ES-I3 (cell line): ENCODE measurements around the gene FFAR1.
"Not testable (repeated sequence)": the region's sequence is repeated elsewhere in the genome, so short reads cannot be mapped to it uniquely, and the experiment has no call there.

Source experiments
- H3K36me3 ChIP-seq: 2 replicates; pipeline ENCODE4 v1.6.1; 2013; ENCODE audit warnings: mild to moderate bottlenecking, low read length, control low read depth, moderate library complexity; ENCODE audit not compliant: insufficient read depth
- H3K4me1 ChIP-seq: 2 replicates; pipeline ENCODE4 v1.6.1; 2013; ENCODE audit warnings: mild to moderate bottlenecking, control low read depth, low read length; ENCODE audit not compliant: insufficient read depth
- H3K9ac ChIP-seq: 2 replicates; pipeline ENCODE4 v1.6.1; 2013; ENCODE audit warnings: low read depth, mild to moderate bottlenecking, low read length, moderate library complexity
- H3K9me3 ChIP-seq: 2 replicates; pipeline ENCODE4 v1.6.1; 2013; ENCODE audit warnings: mild to moderate bottlenecking, low read length, moderate library complexity; ENCODE audit not compliant: control insufficient read depth, insufficient read depth

Gene FFAR1

DNA sequence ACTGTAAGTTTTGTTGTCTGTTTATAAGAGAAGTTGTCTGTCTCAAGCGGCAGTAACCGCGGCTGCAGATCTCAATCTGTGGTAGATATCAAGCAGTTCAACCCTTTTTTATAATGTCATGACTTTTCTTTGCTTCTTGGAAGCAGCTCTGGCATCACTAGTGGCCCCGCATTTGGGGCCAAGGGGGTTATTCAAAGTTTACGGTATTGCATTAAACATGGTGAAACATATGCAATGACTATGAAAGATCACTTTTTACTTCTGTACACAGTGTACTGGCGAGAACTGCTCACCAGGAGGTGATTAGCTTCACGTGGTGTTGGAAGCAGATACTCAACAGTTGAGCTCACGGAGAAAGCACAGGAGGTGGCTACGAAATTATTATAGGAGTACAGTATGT lies 5.9 kb downstream of the FFAR1 start:
- Histone ChIP-seq H3K9me3 (no peaks in the 10 kb centered on the region), H3K9ac (no peak overlapping the region), H3K36me3 (no peaks in the 10 kb centered on the region), H3K4me1 (no peaks in the 10 kb centered on the region; the same call in 1 of the 2 replicates)

DNA sequence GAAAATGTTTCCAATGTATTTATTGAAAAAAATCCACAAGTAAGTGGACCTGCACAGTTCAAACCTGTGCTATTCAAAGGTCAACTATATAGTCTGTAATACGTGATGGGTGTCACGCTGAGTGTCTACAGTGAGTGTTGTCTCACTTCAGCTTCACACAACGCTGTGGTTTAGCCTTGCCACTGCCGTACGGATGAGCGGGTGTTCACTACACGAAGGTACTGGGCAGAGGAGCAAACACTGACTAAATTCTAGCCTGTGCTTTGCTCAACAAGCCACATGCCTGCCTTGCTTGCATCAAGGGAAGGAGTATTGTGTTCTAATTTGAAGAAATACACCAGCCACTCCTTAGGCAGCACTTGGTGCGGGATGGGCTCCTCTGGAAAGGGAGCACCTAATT lies 7.2 kb downstream of the FFAR1 start:
- no peaks in the 10 kb centered on the region for H3K9me3 ChIP-seq
- H3K9ac ChIP-seq, result no peak overlapping the region
- H3K4me1 ChIP-seq, result no peaks in the 10 kb centered on the region; the same call in 1 of the 2 replicates
- H3K36me3 ChIP-seq, result no peaks in the 10 kb centered on the region

- no peaks in the 10 kb centered on the region; the same call in 1 of the 2 replicates for H3K4me1 ChIP-seq
- no peak overlapping the region for H3K9ac ChIP-seq
- H3K9me3 ChIP-seq, result no peaks in the 10 kb centered on the region
- H3K36me3 ChIP-seq, result no peaks in the 10 kb centered on the region
Observed at GRCh38 chr19:35355791-35356460, 8.2 kb downstream of the FFAR1 start.

GRCh38 chr19:35357867-35358573 lies 10.3 kb downstream of the FFAR1 start, which contains the start of gene FFAR3:
Gene FFAR3 (plus strand): TSS chr19:35358460. CDS start chr19:35358891, 431 bp downstream.
- Histone ChIP-seq H3K4me1 (no peaks in the 10 kb centered on the region; the same call in 1 of the 2 replicates), H3K9me3 (no peaks in the 10 kb centered on the region), H3K9ac (no peak within 1 kb of the TSS), H3K36me3 (no peaks in the 10 kb centered on the region)

GRCh38 chr19:35358834-35359233 lies 11.1 kb downstream of the FFAR1 start:
- not testable (repeated sequence) for H3K9me3 ChIP-seq, H3K36me3 ChIP-seq, H3K4me1 ChIP-seq, H3K9ac ChIP-seq

GRCh38 chr19:35359395-35359794 lies 11.7 kb downstream of the FFAR1 start:
- not testable (repeated sequence) for H3K9me3 ChIP-seq

GRCh38 chr19:35360081-35360480 lies 12.4 kb downstream of the FFAR1 start:
- not testable (repeated sequence) for H3K9ac ChIP-seq, H3K36me3 ChIP-seq, H3K9me3 ChIP-seq, H3K4me1 ChIP-seq

More at GRCh38 chr19:35359395-35359794, 11.7 kb downstream of the FFAR1 start:
- not testable (repeated sequence) for H3K36me3 ChIP-seq, H3K4me1 ChIP-seq, H3K9ac ChIP-seq

GRCh38 chr19:35360880-35361420 lies 13.2 kb downstream of the FFAR1 start:
- H3K9me3 ChIP-seq, result no peaks in the 10 kb centered on the region
- H3K4me1 ChIP-seq, result no peaks in the 10 kb centered on the region; the same call in 1 of the 2 replicates
- H3K36me3 ChIP-seq, result no peaks in the 10 kb centered on the region
- H3K9ac ChIP-seq, result no peak overlapping the region

DNA sequence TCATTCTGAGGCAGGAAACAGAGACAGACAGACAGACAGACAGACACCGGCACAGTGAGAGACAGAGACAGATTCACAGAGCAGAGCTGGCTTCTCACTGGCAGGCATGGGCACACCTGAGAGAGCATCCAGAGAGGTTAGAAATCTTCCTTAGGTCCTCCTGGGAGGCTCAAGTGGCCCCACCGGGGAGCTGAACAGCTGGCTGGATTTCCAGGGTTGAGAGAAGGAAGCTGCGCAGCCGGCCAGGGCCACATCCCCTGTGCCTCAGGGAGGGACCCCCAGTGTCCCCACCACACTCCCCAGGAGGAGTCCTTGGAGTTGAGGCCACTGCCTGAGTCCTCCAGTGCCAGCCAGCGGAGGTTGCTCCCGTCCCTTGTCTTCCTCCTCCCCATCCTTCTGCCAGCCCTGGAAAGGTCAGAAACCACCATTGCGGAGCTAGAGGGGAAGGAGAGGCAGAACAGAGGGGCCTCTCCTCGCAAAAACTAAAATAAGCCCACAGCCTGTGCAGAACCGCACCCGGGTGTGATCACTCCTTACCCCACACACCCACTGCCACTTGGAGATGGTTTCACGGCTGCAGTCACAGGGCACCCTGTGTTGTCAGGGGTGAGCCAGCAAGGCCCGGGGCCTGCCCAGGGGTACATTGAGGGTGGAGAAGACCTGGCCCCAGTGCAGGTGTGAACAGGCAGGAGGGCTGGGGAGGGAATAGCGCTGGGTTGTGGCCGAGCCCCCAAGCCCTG lies 14.7 kb downstream of the FFAR1 start:
- Histone ChIP-seq H3K9me3 (no peaks in the 10 kb centered on the region), H3K36me3 (no peaks in the 10 kb centered on the region), H3K4me1 (no peaks in the 10 kb centered on the region; the same call in 1 of the 2 replicates), H3K9ac (no peak overlapping the region)

- Histone ChIP-seq H3K36me3 (no peaks in the 10 kb centered on the region), H3K9me3 (no peaks in the 10 kb centered on the region), H3K9ac (no peak overlapping the region), H3K4me1 (no peaks in the 10 kb centered on the region)
Observed at GRCh38 chr19:35363001-35363590, 15.4 kb downstream of the FFAR1 start.

DNA sequence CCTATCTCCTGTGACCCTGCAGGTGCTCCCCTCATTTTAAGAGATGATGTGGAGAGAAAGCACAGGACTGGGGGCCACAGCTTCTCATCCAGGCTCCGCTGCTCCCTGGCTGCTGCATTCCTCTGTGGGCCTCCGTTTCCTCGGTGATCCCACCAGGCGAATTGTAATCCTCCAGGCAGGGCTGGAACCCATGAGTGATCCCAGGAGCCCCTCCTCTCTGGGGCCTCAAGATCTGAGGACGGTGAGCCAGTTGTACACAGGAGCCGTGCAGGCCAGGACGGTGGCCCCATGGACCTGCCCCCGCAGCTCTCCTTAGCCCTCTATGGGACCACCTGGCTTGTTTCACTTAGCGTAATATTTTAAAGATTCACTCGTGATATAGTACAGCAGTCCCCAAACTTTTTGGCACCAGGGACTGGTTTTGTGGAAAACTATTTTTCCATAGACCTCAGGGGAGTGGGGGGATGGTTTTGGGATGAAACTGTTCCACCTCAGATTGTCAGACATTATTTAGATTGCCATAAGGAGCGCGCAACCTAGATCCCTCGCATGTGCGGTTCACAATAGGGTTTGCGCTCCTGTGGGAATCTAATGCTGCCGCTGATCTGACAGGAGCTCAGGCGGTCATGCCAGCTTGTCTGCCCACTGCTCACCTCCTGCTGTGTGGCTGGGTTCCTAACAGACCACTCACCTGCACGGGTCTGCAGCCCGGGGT lies 16.2 kb downstream of the FFAR1 start:
- Histone ChIP-seq H3K9ac (no peak overlapping the region), H3K9me3 (no peaks in the 10 kb centered on the region), H3K36me3 (no peaks in the 10 kb centered on the region), H3K4me1 (no peaks in the 10 kb centered on the region)

DNA sequence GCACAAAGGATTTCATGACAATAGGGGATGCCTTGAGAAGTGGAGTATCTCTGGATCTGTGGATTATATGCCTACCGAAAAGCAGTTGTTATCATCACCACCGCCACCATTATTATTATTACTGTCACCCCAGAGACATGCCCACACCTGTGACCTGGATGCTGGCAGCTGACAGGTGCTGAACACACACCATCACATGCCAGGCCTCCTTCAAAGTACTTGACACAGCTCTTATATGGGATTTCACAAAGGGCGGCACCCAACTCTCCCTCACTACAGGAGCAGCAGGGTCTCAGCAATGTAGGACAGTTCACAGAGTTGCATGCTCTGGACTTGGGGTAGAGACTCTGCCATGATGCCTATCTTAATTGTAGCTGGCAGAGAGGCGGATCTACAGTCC lies 17.6 kb downstream of the FFAR1 start:
- Histone ChIP-seq H3K4me1 (no peaks in the 10 kb centered on the region), H3K9ac (no peak overlapping the region), H3K9me3 (no peaks in the 10 kb centered on the region), H3K36me3 (no peaks in the 10 kb centered on the region)

DNA sequence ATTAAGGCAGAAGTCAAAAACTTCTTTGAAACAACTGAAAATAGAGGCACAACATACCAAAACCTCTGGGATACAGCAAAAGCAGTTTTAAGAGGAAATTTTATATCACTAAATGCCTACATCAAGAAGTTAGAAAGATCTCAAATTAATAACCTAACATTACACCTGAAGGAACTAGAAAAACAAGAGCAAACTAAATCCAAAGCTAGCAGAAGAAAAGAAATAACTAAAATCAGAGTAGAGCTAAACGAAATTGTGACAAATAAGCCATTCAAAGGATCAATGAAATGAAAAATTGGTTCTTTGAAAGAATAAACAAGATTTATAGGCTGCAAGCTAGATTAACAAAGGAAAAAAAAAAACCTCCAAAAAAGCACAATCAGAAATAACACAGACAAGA lies 20.7 kb downstream of the FFAR1 start:
- Histone ChIP-seq H3K9ac (no peak overlapping the region), H3K9me3 (no peaks in the 10 kb centered on the region), H3K4me1 (no peaks in the 10 kb centered on the region), H3K36me3 (no peaks in the 10 kb centered on the region)

- Histone ChIP-seq H3K36me3 (no peaks in the 10 kb centered on the region), H3K9ac (no peak overlapping the region), H3K9me3 (no peaks in the 10 kb centered on the region), H3K4me1 (no peaks in the 10 kb centered on the region)
Observed at GRCh38 chr19:35369522-35369921, 21.8 kb downstream of the FFAR1 start.
